ENCODE results near the gene SH2D3A.
"Not testable (repeated sequence)": the region's sequence is repeated elsewhere in the genome, so short reads cannot be mapped to it uniquely, and the experiment has no call there.

The SH2D3A gene

DNA sequence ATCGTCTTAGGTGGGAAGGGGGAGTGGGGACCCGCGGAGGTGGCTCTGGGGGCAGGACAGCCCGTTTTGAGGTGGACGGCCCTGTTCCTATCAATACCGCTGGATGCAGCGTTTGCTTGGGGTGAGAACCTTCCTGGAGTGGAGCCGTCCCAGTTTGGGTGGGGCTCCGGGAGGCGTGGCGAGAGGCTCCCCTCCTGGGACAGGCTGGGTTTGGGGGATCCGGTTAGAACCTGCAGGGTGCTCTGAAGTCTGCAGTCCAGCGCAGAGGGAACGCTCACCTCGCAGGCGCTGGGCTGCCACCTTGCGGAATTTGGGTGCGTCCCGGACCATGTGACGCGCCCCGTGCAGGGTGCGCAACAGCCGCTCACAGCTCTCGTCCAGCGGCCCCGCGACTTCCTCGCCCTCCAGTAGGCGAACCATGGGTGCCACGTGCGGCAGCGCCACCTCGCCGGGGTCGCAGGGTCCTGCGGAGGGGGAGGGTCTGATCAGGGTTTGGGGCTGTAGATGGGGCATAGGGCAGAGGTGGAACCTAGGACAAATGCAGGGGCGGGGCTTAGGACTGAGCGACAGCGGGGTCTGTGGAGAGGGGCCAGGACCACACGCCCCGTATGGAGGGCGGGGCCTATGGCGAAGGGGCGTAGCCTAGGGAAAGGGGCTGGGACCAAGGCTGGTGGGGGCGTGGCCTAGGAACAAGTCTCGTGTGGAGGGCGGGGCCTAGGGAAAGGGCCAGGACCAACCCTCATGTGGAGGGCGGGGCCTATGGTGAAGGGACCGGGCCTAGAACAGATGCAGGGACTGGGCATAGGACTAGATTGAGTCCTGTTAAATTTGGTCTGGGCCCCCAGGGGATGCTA is 13.8 kb downstream of the SH2D3A start:
- in situ Hi-C loops (cut with HindIII; ENCODE audit: low sequenced_read_pairs) = no loop called here
- peak; percentile 46 for DNase-seq (ENCODE audit: low read depth, low spot score)
- peak overlapping the region; percentile 28 for H3K4me3 ChIP-seq (ENCODE audit: low read depth, low read length)
- peak; percentile 38 for TF ChIP-seq CTCF (IDR thresholded peaks at IDR 0.05; ENCODE audit: low read depth, low read length)

- peak overlapping the region; percentile 28 for H3K4me3 ChIP-seq (ENCODE audit: low read depth, low read length)
- no peak for TF ChIP-seq CTCF (IDR thresholded peaks at IDR 0.05; ENCODE audit: low read depth, low read length)
- in situ Hi-C loops (cut with HindIII; ENCODE audit: low sequenced_read_pairs) = no loop called here
- DNase-seq (ENCODE audit: low read depth, low spot score) = no peak
Measured at GRCh38 chr19:6752256-6753177, 14.7 kb downstream of the SH2D3A start.

GRCh38 chr19:6751189-6751588 is 16.0 kb downstream of the SH2D3A start:
- H3K4me3 ChIP-seq (ENCODE audit: low read depth, low read length) = no peak overlapping the region
- no peak for TF ChIP-seq CTCF (IDR thresholded peaks at IDR 0.05; ENCODE audit: low read depth, low read length)
- no peak for DNase-seq (ENCODE audit: low read depth, low spot score)
- in situ Hi-C loops (cut with HindIII; ENCODE audit: low sequenced_read_pairs) = no loop called here

DNA sequence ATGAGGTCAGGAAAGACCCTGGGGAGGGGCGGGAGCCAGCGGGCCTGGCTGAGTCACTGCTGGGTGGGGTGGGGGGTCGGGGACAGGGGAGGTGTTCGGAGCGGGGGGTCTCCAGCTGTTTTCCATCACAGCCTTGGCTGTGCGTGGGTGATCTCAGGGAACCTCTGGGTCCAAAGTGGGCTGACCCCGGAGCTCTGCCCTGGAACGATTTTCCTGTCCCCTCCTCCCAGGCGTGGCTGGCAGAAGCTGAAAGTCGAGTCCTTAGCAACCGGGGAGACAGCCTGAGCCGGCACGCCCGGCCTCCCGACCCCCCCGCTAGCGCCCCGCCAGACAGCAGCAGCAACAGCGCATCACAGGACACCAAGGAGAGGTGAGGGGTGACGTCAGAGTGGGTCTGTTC is 17.2 kb downstream of the SH2D3A start:
- in situ Hi-C loops (cut with HindIII; ENCODE audit: low sequenced_read_pairs) = no loop called here
- no peak for DNase-seq (ENCODE audit: low read depth, low spot score)
- no peak overlapping the region for H3K4me3 ChIP-seq (ENCODE audit: low read depth, low read length)
- no peak for TF ChIP-seq CTCF (IDR thresholded peaks at IDR 0.05; ENCODE audit: low read depth, low read length)

DNA sequence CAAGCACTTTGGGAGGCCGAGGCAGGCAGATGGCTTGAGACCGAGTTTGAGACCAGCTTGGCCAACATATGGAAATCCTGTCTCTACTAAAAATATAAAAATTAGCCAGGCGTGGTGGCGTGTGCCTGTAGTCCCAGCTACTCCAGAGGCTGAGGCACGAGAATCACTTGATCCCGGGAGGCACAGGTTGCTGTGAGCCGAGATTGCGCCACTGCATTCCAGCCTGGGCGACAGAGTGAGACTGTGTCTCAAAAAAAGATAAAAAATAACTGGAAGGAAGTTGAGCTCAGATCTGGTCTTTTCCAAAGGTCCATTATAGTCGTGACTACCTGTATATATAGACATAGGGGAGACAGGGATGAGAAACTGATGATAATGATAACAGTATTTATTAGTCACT is 18.7 kb downstream of the SH2D3A start:
- DNase-seq (ENCODE audit: low read depth, low spot score); H3K4me3 ChIP-seq (ENCODE audit: low read depth, low read length); in situ Hi-C loops (cut with HindIII; ENCODE audit: low sequenced_read_pairs): not testable (repeated sequence)

GRCh38 chr19:6745965-6746364 is 21.3 kb downstream of the SH2D3A start:
- no peak for DNase-seq (ENCODE audit: low read depth, low spot score)
- TF ChIP-seq CTCF (IDR thresholded peaks at IDR 0.05; ENCODE audit: low read depth, low read length) = no peak
- H3K4me3 ChIP-seq (ENCODE audit: low read depth, low read length) = no peak overlapping the region
- in situ Hi-C loops (cut with HindIII; ENCODE audit: low sequenced_read_pairs) = no loop called here

Data from astrocyte of the spinal cord (primary cell).